ENCODE data around the gene APH1B. TPM values are rescaled to one million over a fixed set of nuclear protein-coding genes. Genes with fewer than 3 reads are reported as not detected.

APH1B gene
- total and polyA plus RNA-seq, 2 of the 4 experiments (the other 2 are of a cell fraction): 7.0 to 7.7 TPM

- Histone ChIP-seq H2AK9ac (replicated peaks; ENCODE audit: low read depth, low read length, poor library complexity) (no peak overlapping the region), H2BK20ac (ENCODE audit: low read depth, low read length) (peak overlapping the region; percentile 73), H4K20me1 (ENCODE audit: insufficient read depth, low read length) (no peaks in the 10 kb centered on the region), H3K9me1 (ENCODE audit: insufficient read depth, low read length) (peaks cover 18% of the 10 kb centered on the region; the same call in 1 of the 2 replicates), H3K4me2 (ENCODE audit: low read depth, low read length) (peak overlapping the region; percentile 36; the same call in 1 of the 2 replicates), H2AK5ac (ENCODE audit: low read depth, low read length) (peak overlapping the region; percentile 68), H3K56ac (ENCODE audit: extremely low read depth, insufficient read depth, low read length) (no peak overlapping the region), H3K27ac (ENCODE audit: insufficient read depth, low read length) (0 out of 2 replicates have a peak overlapping the region, but pooled peaks have one; percentile 2), H4K8ac (ENCODE audit: low read depth in 2 of 2, low read length in 2 of 2) (peak overlapping the region in 1 of 2 experiments; percentile 78; a peak in 2 of 4 replicates), H3K18ac (ENCODE audit: low read depth, low read length) (peak overlapping the region; percentile 86), H3K36me3 (ENCODE audit: control insufficient read depth, insufficient read depth, low read length) (no peaks in the 10 kb centered on the region), H3K14ac (replicated peaks; ENCODE audit: low read depth, low read length) (peak overlapping the region; percentile 82), H2BK120ac (ENCODE audit: low read depth, low read length) (peak overlapping the region; percentile 75), H3K4me3 (ENCODE audit: insufficient read depth, low read depth, low read length) (no peak overlapping the region), H2AFZ (replicated peaks; ENCODE audit: low read length, poor library complexity) (peak overlapping the region; percentile 76), H3K27me3 (ENCODE audit: control insufficient read depth, insufficient read depth, low read length) (no peaks in the 10 kb centered on the region), H3K9ac (ENCODE audit: low read depth, low read length) (no peak overlapping the region), H4K91ac (ENCODE audit: insufficient read depth, low read depth, low read length) (0 out of 2 replicates have a peak overlapping the region, but pooled peaks have one; percentile 36), H2BK5ac (ENCODE audit: low read depth, low read length, poor library complexity, severe bottlenecking) (peak overlapping the region; percentile 59), H4K5ac (ENCODE audit: low read depth, low read length) (peak overlapping the region; percentile 73; the same call in 1 of the 2 replicates), H2BK15ac (ENCODE audit: low read depth, low read length) (peak overlapping the region; percentile 41; the same call in 1 of the 3 replicates), H3K4me1 (ENCODE audit: control insufficient read depth, insufficient read depth, low read length) (peaks cover 36% of the 10 kb centered on the region), H3K23ac (ENCODE audit: low read depth, low read length) (0 out of 2 replicates have a peak overlapping the region, but pooled peaks have one; percentile 13), H3K4ac (ENCODE audit: low read depth, low read length) (peak overlapping the region; percentile 69), H3K9me3 (ENCODE audit: control insufficient read depth, insufficient read depth, low read length) (no peaks in the 10 kb centered on the region), H3K79me1 (ENCODE audit: low read depth in 1 of 2, low read length in 2 of 2) (no peaks in the 10 kb centered on the region)
- WGBS, 2 experiments (ENCODE audit: extremely low coverage in 2 of 2, insufficient read length in 1 of 2): 64% methylated on average over 6 of the region's 7 CpGs; no CpG with 5 or more reads in 1 of the 2 experiments
- in situ Hi-C loops (cut with MboI; ENCODE audit: low sequenced_read_pairs) (no loop called here), dilution Hi-C loops (cut with HindIII; ENCODE audit: low sequenced_read_pairs, unreplicated experiment) (no loop called here), intact Hi-C loops (cut with micrococcal nuclease) (no loop called here)
- CTCF ChIA-PET: interaction anchor here (1.6 kb wide), 1 partner anchor 29 kb away, joined by 3 read pairs; no protein-coding TSS in a partner anchor
- ATAC-seq (ENCODE audit: low read depth) (peak; percentile 45), DNase-seq (peak; percentile 63)
- POLR2A ChIA-PET (ENCODE audit: unreplicated experiment): no interaction called here
- no TSS peak for BruUV-seq (replicated peaks)
- TF ChIP-seq MAZ (IDR thresholded peaks at IDR 0.05; ENCODE audit: borderline replicate concordance, low read depth, low read length): no peak
- no peak for TF ChIP-seq CHD1 (IDR thresholded peaks at IDR 0.05; ENCODE audit: low read depth, low read length)
- TF ChIP-seq RFX5 (IDR thresholded peaks at IDR 0.05; ENCODE audit: low read depth, low read length): no peak
- no peak for TF ChIP-seq MXI1 (IDR thresholded peaks at IDR 0.05; ENCODE audit: borderline replicate concordance, low read depth, low read length)
- TF ChIP-seq NFE2L2 (IDR thresholded peaks at IDR 0.05; ENCODE audit: low read depth, low read length): no peak
- no peak for TF ChIP-seq ELK1 (IDR thresholded peaks at IDR 0.05; ENCODE audit: borderline replicate concordance, low read depth, low read length)
- TF ChIP-seq CTCF (conservative IDR thresholded peaks at IDR 0.05; ENCODE audit: low read depth, low read length): no peak
- TF ChIP-seq CEBPB (IDR thresholded peaks at IDR 0.05; ENCODE audit: low read depth, low read length): no peak
- no peak for TF ChIP-seq FOS (IDR thresholded peaks at IDR 0.05; ENCODE audit: low read depth, low read length)
- TF ChIP-seq USF2 (IDR thresholded peaks at IDR 0.05; ENCODE audit: low read depth, low read length): peak; percentile 53
- TF ChIP-seq MAFK (IDR thresholded peaks at IDR 0.05; ENCODE audit: low read depth, low read length): 0 out of 2 replicates have a peak, but pooled peaks have one; percentile 5
Observed at GRCh38 chr15:63348392-63348791, 71.0 kb downstream of the APH1B start.

All from IMR-90 (cell line).